CD14-positive monocyte (primary cell): ENCODE results near the gene SLC22A7. TPM values are rescaled to one million over a fixed set of nuclear protein-coding genes. Genes with fewer than 3 reads are reported as not detected.

Experiments used
- DNase-seq, 3 donors: peaks; one replicate each; pipeline ENCODE4 v3.0.0-alpha.2; 2011 to 2022
- H2AFZ ChIP-seq: 2 replicates; pipeline ENCODE4 v1.6.0; 2012; ENCODE audit warnings: mild to moderate bottlenecking, low read depth, low read length, inconsistent platforms; ENCODE audit not compliant: insufficient read depth, poor library complexity, severe bottlenecking
- H3K27ac ChIP-seq, 2 donors: 1 replicate in 1 of 2; 2 replicates in 1 of 2; pipeline ENCODE4 v1.5.1; 2012 to 2013; ENCODE audit warnings: low read length in 2 of 2, control low read depth in 1 of 2, inconsistent platforms in 1 of 2, low read depth in 1 of 2, mild to moderate bottlenecking in 1 of 2
- H3K27me3 ChIP-seq, 2 donors: one replicate each; pipeline versions ENCODE4 v1.6.0 to v1.6.1; 2011 to 2013; ENCODE audit warnings: low read length in 2 of 2; ENCODE audit not compliant: control insufficient read depth in 2 of 2, insufficient read depth in 2 of 2
- H3K36me3 ChIP-seq, 2 donors: replicated peaks in 1 of 2; 1 replicate in 1 of 2; 2 replicates in 1 of 2; pipeline versions ENCODE4 v1.5.1 to v1.6.1; 2012 to 2013; ENCODE audit warnings: low read length in 2 of 2, control low read depth in 1 of 2, inconsistent platforms in 1 of 2, mild to moderate bottlenecking in 1 of 2; ENCODE audit not compliant: insufficient read depth in 2 of 2, control insufficient read depth in 1 of 2
- H3K4me1 ChIP-seq, 2 donors: 1 replicate in 1 of 2; 2 replicates in 1 of 2; pipeline versions ENCODE4 v1.5.1 to v1.6.1; 2012 to 2013; ENCODE audit warnings: low read length in 2 of 2, control low read depth in 1 of 2, inconsistent platforms in 1 of 2, mild to moderate bottlenecking in 1 of 2, moderate library complexity in 1 of 2; ENCODE audit not compliant: insufficient read depth in 2 of 2, control insufficient read depth in 1 of 2
- H3K4me2 ChIP-seq: replicated peaks from 2 replicates; pipeline ENCODE3; 2012; ENCODE audit warnings: low read length, moderate library complexity, mild to moderate bottlenecking; ENCODE audit not compliant: poor library complexity, severe bottlenecking; ENCODE audit errors: extremely low read depth
- H3K4me3 ChIP-seq, 3 experiments: fragments of 200-600 bp in 1 of 3; sonication (generic) in 1 of 3; replicated peaks in 1 of 3; 1 replicate in 2 of 3; 2 replicates in 1 of 3; pipeline ENCODE4 v1.5.1; 2011 to 2013; ENCODE audit warnings: low read length in 3 of 3, mild to moderate bottlenecking in 3 of 3, control low read depth in 2 of 3, low read depth in 2 of 3, inconsistent platforms in 1 of 3, moderate library complexity in 1 of 3
- H3K79me2 ChIP-seq: 2 replicates; pipeline ENCODE4 v1.6.0; 2012; ENCODE audit warnings: mild to moderate bottlenecking, control low read depth, inconsistent platforms, low read length, moderate library complexity; ENCODE audit not compliant: insufficient read depth
- H3K9ac ChIP-seq: 2 replicates; pipeline ENCODE4 v1.6.0; 2017; ENCODE audit warnings: low read length, mild to moderate bottlenecking; ENCODE audit not compliant: insufficient read depth, poor library complexity, severe bottlenecking
- H3K9me3 ChIP-seq, 2 donors: replicated peaks in 1 of 2; 1 replicate in 1 of 2; 2 replicates in 1 of 2; pipeline versions ENCODE4 v1.5.1 to v1.6.1; 2012 to 2013; ENCODE audit warnings: low read length in 2 of 2, control low read depth in 1 of 2; ENCODE audit not compliant: control insufficient read depth in 1 of 2, insufficient read depth in 1 of 2
- H4K20me1 ChIP-seq: 2 replicates; pipeline ENCODE4 v1.6.0; 2012; ENCODE audit warnings: mild to moderate bottlenecking, low read length, control low read depth, moderate library complexity; ENCODE audit not compliant: insufficient read depth
- H3K27ac Mint-ChIP-seq, 7 donors: one replicate each; pipeline ENCODE4 v1.8.0; 2020; ENCODE audit warnings: mild to moderate bottlenecking in 7 of 7, mixed read lengths in 7 of 7, moderate library complexity in 6 of 7, inconsistent platforms in 2 of 7
- H3K27me3 Mint-ChIP-seq, 3 donors: one replicate each; pipeline ENCODE4 v1.8.0; 2021 to 2022; ENCODE audit warnings: low read depth in 3 of 3, mild to moderate bottlenecking in 3 of 3, mixed read lengths in 3 of 3, moderate library complexity in 3 of 3, inconsistent platforms in 1 of 3
- H3K36me3 Mint-ChIP-seq, 2 donors: one replicate each; pipeline ENCODE4 v1.8.0; 2020; ENCODE audit warnings: mixed read lengths in 2 of 2, inconsistent platforms in 1 of 2, mild to moderate bottlenecking in 1 of 2
- H3K4me1 Mint-ChIP-seq: one replicate; pipeline ENCODE4 v1.8.0; 2020; ENCODE audit warnings: mild to moderate bottlenecking, mixed read lengths
- H3K4me3 Mint-ChIP-seq, 2 donors: one replicate each; pipeline ENCODE4 v1.8.0; 2020; ENCODE audit warnings: mild to moderate bottlenecking in 2 of 2, mixed read lengths in 2 of 2, moderate library complexity in 1 of 2
- H3K9me3 Mint-ChIP-seq, 7 donors: one replicate each; pipeline ENCODE4 v1.8.0; 2020 to 2022; ENCODE audit warnings: mixed read lengths in 7 of 7, mild to moderate bottlenecking in 6 of 7, moderate library complexity in 6 of 7, inconsistent platforms in 2 of 7
- CTCF ChIP-seq: fragments of 200-600 bp; IDR thresholded peaks from one replicate; pipeline ENCODE4 v1.8.0; 2022; ENCODE audit warnings: antibody characterized with exemption, mild to moderate bottlenecking
- WGBS: methylation state at CpG from one replicate; pipeline ENCODE4 v1.1.5; 2013; ENCODE audit warnings: missing lambda C conversion rate; ENCODE audit not compliant: insufficient coverage; 5-methylcytosine and 5-hydroxymethylcytosine counted together
- intact Hi-C, 2 donors: fragments of 100-400 bp; cut with micrococcal nuclease; formaldehyde crosslinking; loops; one replicate each; pipeline versions ENCODE4 v1.15.0 to v1.15.1; 2023
- polyA plus RNA-seq, 3 donors: library from polyadenylated mRNA; depleted of rRNA in 1 of 3; unstranded in 2 of 3; stranded (reverse) in 1 of 3; fragments of 300-500 nt in 2 of 3; fragments of >200 nt in 1 of 3; fragmentation: Illumina TruSeq in 2 of 3; gene quantifications; 1 replicate in 2 of 3; 2 replicates in 1 of 3; pipeline ENCODE4 v1.2.3, GENCODE V29; 2012 to 2021

The SLC22A7 gene
- polyA plus RNA-seq, 3 donors: not detected

GRCh38 chr6:43283514-43283901, 14.6 kb upstream of the SLC22A7 start:
- H2AFZ ChIP-seq: no peak overlapping the region
- H3K27me3 ChIP-seq: peaks cover 0 to 45% of the 10 kb centered on the region in 2 donors
- WGBS: 93% methylated on average over 17 of the region's 18 CpGs
- H3K4me2 ChIP-seq: no peak overlapping the region
- intact Hi-C loops: no loop called here
- no peak for DNase-seq
- no peak overlapping the region for H3K4me3 ChIP-seq
- H3K36me3 Mint-ChIP-seq: no peaks in the 10 kb centered on the region
- H3K27ac ChIP-seq: no peak overlapping the region
- H3K9me3 ChIP-seq: no peaks in the 10 kb centered on the region
- TF ChIP-seq CTCF: no peak
- H3K36me3 ChIP-seq: no peaks in the 10 kb centered on the region
- H3K9ac ChIP-seq: no peak overlapping the region
- H3K27me3 Mint-ChIP-seq: peaks cover 38 to 66% (median 50%) of the 10 kb centered on the region in 3 donors
- peaks cover 2% of the 10 kb centered on the region for H3K4me1 Mint-ChIP-seq
- no peaks in the 10 kb centered on the region for H3K4me1 ChIP-seq
- no peaks in the 10 kb centered on the region for H4K20me1 ChIP-seq
- no peaks in the 10 kb centered on the region for H3K79me2 ChIP-seq
- no peak overlapping the region for H3K27ac Mint-ChIP-seq
- peaks cover 0 to 4% (median 0%) of the 10 kb centered on the region in 7 donors for H3K9me3 Mint-ChIP-seq
- no peak overlapping the region for H3K4me3 Mint-ChIP-seq

- Histone ChIP-seq H3K9me3 (no peaks in the 10 kb centered on the region), H4K20me1 (no peaks in the 10 kb centered on the region), H3K4me3 (no peak overlapping the region), H3K9ac (no peak overlapping the region), H2AFZ (no peak overlapping the region), H3K36me3 (no peaks in the 10 kb centered on the region), H3K4me2 (no peak overlapping the region), H3K27me3 (peaks cover 0 to 43% of the 10 kb centered on the region in 2 donors), H3K4me1 (no peaks in the 10 kb centered on the region), H3K27ac (no peak overlapping the region), H3K79me2 (no peaks in the 10 kb centered on the region)
- TF ChIP-seq CTCF: no peak
- H3K27me3 Mint-ChIP-seq: peaks cover 38 to 62% (median 46%) of the 10 kb centered on the region in 3 donors
- peaks cover 0 to 4% (median 0%) of the 10 kb centered on the region in 7 donors for H3K9me3 Mint-ChIP-seq
- H3K4me3 Mint-ChIP-seq: peak overlapping the region in 1 of 2 donors; percentile 7
- WGBS: 93% methylated on average over 21 of the region's 27 CpGs
- H3K36me3 Mint-ChIP-seq: no peaks in the 10 kb centered on the region
- H3K4me1 Mint-ChIP-seq: peaks cover 2% of the 10 kb centered on the region
- DNase-seq: no peak
- H3K27ac Mint-ChIP-seq: no peak overlapping the region
- intact Hi-C loops: no loop called here
Measured at GRCh38 chr6:43283905-43284304, 14.2 kb upstream of the SLC22A7 start.
